WTC11 (cell line): ENCODE measurements around the gene KY. TPM values are rescaled to one million over a fixed set of nuclear protein-coding genes. Genes with fewer than 3 reads are reported as not detected.

ENCODE experiments used
- ATAC-seq: fragments of 200-7000 bp; cut with Tn5 transposase; 2 replicates; pipeline ENCODE4 v1.10.0; 2021; ENCODE audit warnings: mild to moderate bottlenecking, moderate library complexity
- CTCF ChIA-PET: fragments of 300-600 bp; sonication (Branson Sonifier 250); formaldehyde crosslinking; loops from one replicate; lab custom pipeline; 2021; ENCODE audit warnings: antibody characterized with exemption; lab: Charles Lee
- POLR2A ChIA-PET: fragments of 350-600 bp; sonication (Branson Sonifier 250); formaldehyde crosslinking; loops from one replicate; lab custom pipeline; 2021; ENCODE audit warnings: antibody characterized with exemption; lab: Charles Lee
- DNase-seq: peaks from one replicate; pipeline ENCODE4 v3.0.0; 2021; ENCODE audit warnings: low spot score
- H3K27ac Mint-ChIP-seq: 2 replicates; pipeline ENCODE4 v1.8.0; 2021; ENCODE audit warnings: mixed read lengths
- H3K27me3 Mint-ChIP-seq: 2 replicates; pipeline ENCODE4 v1.8.0; 2021; ENCODE audit warnings: low read depth, mild to moderate bottlenecking, moderate library complexity, mixed read lengths
- H3K36me3 Mint-ChIP-seq: 2 replicates; pipeline ENCODE4 v1.8.0; 2021; ENCODE audit warnings: mixed read lengths
- H3K4me1 Mint-ChIP-seq: 2 replicates; pipeline ENCODE4 v1.8.0; 2022; ENCODE audit warnings: mixed read lengths
- H3K4me3 Mint-ChIP-seq: 2 replicates; pipeline ENCODE4 v1.8.0; 2021; ENCODE audit warnings: mild to moderate bottlenecking, moderate library complexity, mixed read lengths
- H3K9me3 Mint-ChIP-seq: 2 replicates; pipeline ENCODE4 v1.8.0; 2021; ENCODE audit warnings: mixed read lengths
- ELF4 ChIP-seq: sonication (generic); formaldehyde crosslinking; IDR thresholded peaks from 2 replicates; pipeline ENCODE4 v1.8.1; 2022; ENCODE audit warnings: low read depth, mild to moderate bottlenecking, moderate library complexity, missing genetic modification reagents
- FOXP1 ChIP-seq: sonication (generic); formaldehyde crosslinking; IDR thresholded peaks from 2 replicates; pipeline ENCODE4 v1.8.0; 2022; ENCODE audit warnings: missing genetic modification reagents, mild to moderate bottlenecking, moderate library complexity, borderline replicate concordance
- GRHL2 ChIP-seq: fragments of 250-450 bp; sonication (Bioruptor Pico); IDR thresholded peaks from 2 replicates; pipeline ENCODE4 v1.8.0; 2022; ENCODE audit warnings: mild to moderate bottlenecking, moderate library complexity; ENCODE audit not compliant: insufficient replicate concordance, severe bottlenecking
- JAZF1 ChIP-seq: fragments of 250-450 bp; sonication (Bioruptor Pico); IDR thresholded peaks from 2 replicates; pipeline ENCODE4 v1.9.0; 2021; ENCODE audit warnings: moderate library complexity, mild to moderate bottlenecking, inconsistent platforms
- NFATC4 ChIP-seq: fragments of 250-450 bp; sonication (Bioruptor Pico); IDR thresholded peaks from 2 replicates; pipeline ENCODE4 v1.9.0; 2021; ENCODE audit warnings: mild to moderate bottlenecking
- NFE2L1 ChIP-seq: sonication (generic); formaldehyde crosslinking; IDR thresholded peaks from 2 replicates; pipeline ENCODE4 v1.8.1; 2023; ENCODE audit warnings: missing genetic modification reagents
- RORB ChIP-seq: fragments of 250-450 bp; sonication (Bioruptor Pico); IDR thresholded peaks from 2 replicates; pipeline ENCODE4 v1.9.0; 2021; ENCODE audit warnings: mild to moderate bottlenecking
- SP1 ChIP-seq: sonication (generic); formaldehyde crosslinking; conservative IDR thresholded peaks from 2 replicates; pipeline ENCODE4 v1.8.1; 2022; ENCODE audit warnings: missing genetic modification reagents
- TEAD4 ChIP-seq: sonication (generic); formaldehyde crosslinking; IDR thresholded peaks from 2 replicates; pipeline ENCODE4 v1.8.0; 2022; ENCODE audit warnings: mild to moderate bottlenecking, missing genetic modification reagents
- TP53 ChIP-seq: sonication (generic); formaldehyde crosslinking; IDR thresholded peaks from 2 replicates; pipeline ENCODE4 v1.8.1; 2023; ENCODE audit warnings: mild to moderate bottlenecking, missing genetic modification reagents
- ZNF121 ChIP-seq: sonication (generic); formaldehyde crosslinking; IDR thresholded peaks from 2 replicates; pipeline ENCODE4 v1.8.0; 2023; ENCODE audit warnings: missing genetic modification reagents
- ZNF232 ChIP-seq: sonication (generic); formaldehyde crosslinking; IDR thresholded peaks from 2 replicates; pipeline ENCODE4 v1.8.0; 2022; ENCODE audit warnings: mild to moderate bottlenecking, missing genetic modification reagents
- ZNF416 ChIP-seq: fragments of 250-450 bp; sonication (Bioruptor Pico); IDR thresholded peaks from 2 replicates; pipeline ENCODE4 v1.9.0; 2021; ENCODE audit warnings: mild to moderate bottlenecking, inconsistent platforms
- ZNF423 ChIP-seq: fragments of 250-450 bp; sonication (Bioruptor Pico); IDR thresholded peaks from 2 replicates; pipeline ENCODE4 v2.1.2; 2022; ENCODE audit warnings: mild to moderate bottlenecking, moderate library complexity
- ZNF671 ChIP-seq: fragments of 250-450 bp; sonication (Bioruptor Pico); IDR thresholded peaks from 2 replicates; pipeline ENCODE4 v1.8.0; 2021; ENCODE audit warnings: mild to moderate bottlenecking
- total RNA-seq: library from RNA; stranded (reverse); gene quantifications from 3 replicates; pipeline ENCODE4 v1.2.3, GENCODE V29; 2021
- TF ChIP-seq, protein P1 (sequence below): fragments of 250-450 bp; sonication (Bioruptor Pico); IDR thresholded peaks from 2 replicates; pipeline ENCODE4 v1.9.0; 2021; ENCODE audit warnings: moderate library complexity, mild to moderate bottlenecking, inconsistent platforms, borderline replicate concordance
- TF ChIP-seq, protein P2 (sequence below): fragments of 250-450 bp; sonication (Bioruptor Pico); IDR thresholded peaks from 2 replicates; pipeline ENCODE4 v1.9.0; 2021; ENCODE audit warnings: mild to moderate bottlenecking, borderline replicate concordance
- TF ChIP-seq, protein P3 (sequence below): sonication (generic); formaldehyde crosslinking; IDR thresholded peaks from 2 replicates; pipeline ENCODE4 v1.8.1; 2023; ENCODE audit warnings: mild to moderate bottlenecking, missing genetic modification reagents, moderate library complexity
- TF ChIP-seq, protein P4 (sequence below): sonication (generic); formaldehyde crosslinking; IDR thresholded peaks from 2 replicates; pipeline ENCODE4 v1.8.0; 2022; ENCODE audit warnings: mild to moderate bottlenecking, missing genetic modification reagents
- TF ChIP-seq, protein P5 (sequence below): sonication (generic); formaldehyde crosslinking; IDR thresholded peaks from 2 replicates; pipeline ENCODE4 v1.8.1; 2023; ENCODE audit warnings: mild to moderate bottlenecking, missing genetic modification reagents
- TF ChIP-seq, protein P6 (sequence below): sonication (generic); formaldehyde crosslinking; IDR thresholded peaks from 2 replicates; pipeline ENCODE4 v1.8.1; 2022; ENCODE audit warnings: low read depth, mild to moderate bottlenecking, moderate library complexity, missing genetic modification reagents, borderline replicate concordance

The KY gene
- total RNA-seq, 1 experiment from 2014 or later, result not detected

DNA sequence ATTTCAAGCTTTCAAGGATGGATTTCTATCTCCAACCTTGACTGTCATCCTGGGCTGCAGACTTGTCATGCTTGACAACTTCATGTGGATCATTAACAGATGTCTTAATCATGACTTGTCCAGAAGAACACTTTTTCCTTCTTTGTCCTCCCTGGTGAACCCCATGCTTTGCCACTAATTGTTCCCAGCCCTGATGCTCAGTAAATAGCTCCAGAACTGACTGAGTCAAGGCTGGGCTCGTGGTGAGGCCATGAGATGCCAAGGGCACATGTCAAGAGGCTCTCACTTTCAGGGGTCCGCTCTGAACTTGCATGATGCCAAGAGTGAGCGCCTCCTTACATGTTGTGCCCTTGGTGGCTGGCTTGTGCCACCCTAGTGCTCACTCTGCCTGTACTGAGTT, 48.9 kb upstream of the KY start:
- no peak for TF ChIP-seq NFATC4 (CRISPR knock-in tag)
- TF ChIP-seq JAZF1 (CRISPR knock-in tag), result no peak
- TF ChIP-seq GRHL2, result no peak
- no peak for TF ChIP-seq ZNF423 (CRISPR knock-in tag)
- TF ChIP-seq TEAD4, result no peak
- TF ChIP-seq ELF4, result no peak
- TF ChIP-seq ZNF232 (CRISPR knock-in tag), result no peak
- TF ChIP-seq, protein P1, sequence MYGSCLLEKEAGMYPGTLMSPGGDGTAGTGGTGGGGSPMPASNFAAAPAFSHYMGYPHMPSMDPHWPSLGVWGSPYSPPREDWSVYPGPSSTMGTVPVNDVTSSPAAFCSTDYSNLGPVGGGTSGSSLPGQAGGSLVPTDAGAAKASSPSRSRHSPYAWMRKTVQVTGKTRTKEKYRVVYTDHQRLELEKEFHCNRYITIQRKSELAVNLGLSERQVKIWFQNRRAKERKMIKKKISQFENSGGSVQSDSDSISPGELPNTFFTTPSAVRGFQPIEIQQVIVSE (CRISPR knock-in tag), result no peak
- TF ChIP-seq, protein P2, sequence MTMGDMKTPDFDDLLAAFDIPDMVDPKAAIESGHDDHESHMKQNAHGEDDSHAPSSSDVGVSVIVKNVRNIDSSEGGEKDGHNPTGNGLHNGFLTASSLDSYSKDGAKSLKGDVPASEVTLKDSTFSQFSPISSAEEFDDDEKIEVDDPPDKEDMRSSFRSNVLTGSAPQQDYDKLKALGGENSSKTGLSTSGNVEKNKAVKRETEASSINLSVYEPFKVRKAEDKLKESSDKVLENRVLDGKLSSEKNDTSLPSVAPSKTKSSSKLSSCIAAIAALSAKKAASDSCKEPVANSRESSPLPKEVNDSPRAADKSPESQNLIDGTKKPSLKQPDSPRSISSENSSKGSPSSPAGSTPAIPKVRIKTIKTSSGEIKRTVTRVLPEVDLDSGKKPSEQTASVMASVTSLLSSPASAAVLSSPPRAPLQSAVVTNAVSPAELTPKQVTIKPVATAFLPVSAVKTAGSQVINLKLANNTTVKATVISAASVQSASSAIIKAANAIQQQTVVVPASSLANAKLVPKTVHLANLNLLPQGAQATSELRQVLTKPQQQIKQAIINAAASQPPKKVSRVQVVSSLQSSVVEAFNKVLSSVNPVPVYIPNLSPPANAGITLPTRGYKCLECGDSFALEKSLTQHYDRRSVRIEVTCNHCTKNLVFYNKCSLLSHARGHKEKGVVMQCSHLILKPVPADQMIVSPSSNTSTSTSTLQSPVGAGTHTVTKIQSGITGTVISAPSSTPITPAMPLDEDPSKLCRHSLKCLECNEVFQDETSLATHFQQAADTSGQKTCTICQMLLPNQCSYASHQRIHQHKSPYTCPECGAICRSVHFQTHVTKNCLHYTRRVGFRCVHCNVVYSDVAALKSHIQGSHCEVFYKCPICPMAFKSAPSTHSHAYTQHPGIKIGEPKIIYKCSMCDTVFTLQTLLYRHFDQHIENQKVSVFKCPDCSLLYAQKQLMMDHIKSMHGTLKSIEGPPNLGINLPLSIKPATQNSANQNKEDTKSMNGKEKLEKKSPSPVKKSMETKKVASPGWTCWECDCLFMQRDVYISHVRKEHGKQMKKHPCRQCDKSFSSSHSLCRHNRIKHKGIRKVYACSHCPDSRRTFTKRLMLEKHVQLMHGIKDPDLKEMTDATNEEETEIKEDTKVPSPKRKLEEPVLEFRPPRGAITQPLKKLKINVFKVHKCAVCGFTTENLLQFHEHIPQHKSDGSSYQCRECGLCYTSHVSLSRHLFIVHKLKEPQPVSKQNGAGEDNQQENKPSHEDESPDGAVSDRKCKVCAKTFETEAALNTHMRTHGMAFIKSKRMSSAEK (CRISPR knock-in tag), result no peak
- TF ChIP-seq ZNF121 (CRISPR knock-in tag), result no peak
- TF ChIP-seq FOXP1 (CRISPR knock-in tag), result no peak
- TF ChIP-seq, protein P3, sequence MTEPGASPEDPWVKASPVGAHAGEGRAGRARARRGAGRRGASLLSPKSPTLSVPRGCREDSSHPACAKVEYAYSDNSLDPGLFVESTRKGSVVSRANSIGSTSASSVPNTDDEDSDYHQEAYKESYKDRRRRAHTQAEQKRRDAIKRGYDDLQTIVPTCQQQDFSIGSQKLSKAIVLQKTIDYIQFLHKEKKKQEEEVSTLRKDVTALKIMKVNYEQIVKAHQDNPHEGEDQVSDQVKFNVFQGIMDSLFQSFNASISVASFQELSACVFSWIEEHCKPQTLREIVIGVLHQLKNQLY (CRISPR knock-in tag), result no peak
- Mint-ChIP-seq H3K9me3 (no peaks in the 10 kb centered on the region), H3K4me3 (no peak overlapping the region), H3K36me3 (no peaks in the 10 kb centered on the region), H3K27me3 (peaks cover 31% of the 10 kb centered on the region), H3K27ac (no peak overlapping the region), H3K4me1 (no peaks in the 10 kb centered on the region)
- POLR2A ChIA-PET, result no interaction called here
- CTCF ChIA-PET, result interaction anchor here (1.2 to 1.5 kb wide), 2 partner anchors 22 to 99 kb away, joined by 3 to 4 read pairs; no protein-coding TSS in a partner anchor
- DNase-seq, result no peak
- no peak for ATAC-seq

DNA sequence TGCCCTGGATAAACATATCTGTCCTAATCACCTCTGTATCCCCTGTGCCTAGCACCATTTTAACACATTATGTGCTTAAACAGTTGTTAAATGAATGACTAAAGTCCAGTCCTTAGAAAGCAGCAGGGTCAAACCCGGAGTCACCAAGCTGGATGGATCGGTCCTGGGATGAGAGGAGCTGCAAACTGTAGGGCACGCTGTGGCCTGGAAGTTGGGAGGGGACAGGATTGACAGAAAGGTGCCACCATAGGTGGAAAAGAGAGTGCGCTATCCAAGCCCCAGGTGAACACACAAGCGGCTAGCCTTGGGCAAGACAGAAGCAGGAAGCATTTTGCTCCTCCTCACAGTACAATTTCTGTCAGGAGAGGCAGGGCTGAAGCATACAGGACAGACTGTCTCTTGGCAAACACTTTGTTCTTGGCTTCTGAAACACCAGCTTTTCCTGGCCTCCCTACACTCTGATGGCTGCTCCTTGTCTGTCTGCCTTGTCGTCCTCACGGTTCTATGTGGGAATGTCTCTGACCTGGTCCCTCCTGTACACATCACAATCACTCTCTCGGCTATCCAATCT, 48.4 kb upstream of the KY start:
- CTCF ChIA-PET, result interaction anchor here (1.0 to 1.5 kb wide), 4 partner anchors 22 to 99 kb away, joined by 3 to 4 read pairs (median 4); no protein-coding TSS in a partner anchor
- H3K9me3 Mint-ChIP-seq, result no peaks in the 10 kb centered on the region
- H3K4me1 Mint-ChIP-seq, result no peaks in the 10 kb centered on the region
- H3K27ac Mint-ChIP-seq, result no peak overlapping the region
- H3K36me3 Mint-ChIP-seq, result no peaks in the 10 kb centered on the region
- H3K4me3 Mint-ChIP-seq, result no peak overlapping the region
- TF ChIP-seq SP1 (CRISPR knock-in tag) (no peak), ZNF423 (CRISPR knock-in tag) (no peak), NFE2L1 (CRISPR knock-in tag) (no peak), TP53 (CRISPR knock-in tag) (no peak), ZNF416 (CRISPR knock-in tag) (no peak), ELF4 (no peak), ZNF671 (no peak), ZNF232 (CRISPR knock-in tag) (no peak), RORB (CRISPR knock-in tag) (no peak)
- TF ChIP-seq, protein P4, sequence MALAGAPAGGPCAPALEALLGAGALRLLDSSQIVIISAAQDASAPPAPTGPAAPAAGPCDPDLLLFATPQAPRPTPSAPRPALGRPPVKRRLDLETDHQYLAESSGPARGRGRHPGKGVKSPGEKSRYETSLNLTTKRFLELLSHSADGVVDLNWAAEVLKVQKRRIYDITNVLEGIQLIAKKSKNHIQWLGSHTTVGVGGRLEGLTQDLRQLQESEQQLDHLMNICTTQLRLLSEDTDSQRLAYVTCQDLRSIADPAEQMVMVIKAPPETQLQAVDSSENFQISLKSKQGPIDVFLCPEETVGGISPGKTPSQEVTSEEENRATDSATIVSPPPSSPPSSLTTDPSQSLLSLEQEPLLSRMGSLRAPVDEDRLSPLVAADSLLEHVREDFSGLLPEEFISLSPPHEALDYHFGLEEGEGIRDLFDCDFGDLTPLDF (CRISPR knock-in tag), result no peak
- TF ChIP-seq, protein P2 (CRISPR knock-in tag), result no peak
- TF ChIP-seq, protein P5, sequence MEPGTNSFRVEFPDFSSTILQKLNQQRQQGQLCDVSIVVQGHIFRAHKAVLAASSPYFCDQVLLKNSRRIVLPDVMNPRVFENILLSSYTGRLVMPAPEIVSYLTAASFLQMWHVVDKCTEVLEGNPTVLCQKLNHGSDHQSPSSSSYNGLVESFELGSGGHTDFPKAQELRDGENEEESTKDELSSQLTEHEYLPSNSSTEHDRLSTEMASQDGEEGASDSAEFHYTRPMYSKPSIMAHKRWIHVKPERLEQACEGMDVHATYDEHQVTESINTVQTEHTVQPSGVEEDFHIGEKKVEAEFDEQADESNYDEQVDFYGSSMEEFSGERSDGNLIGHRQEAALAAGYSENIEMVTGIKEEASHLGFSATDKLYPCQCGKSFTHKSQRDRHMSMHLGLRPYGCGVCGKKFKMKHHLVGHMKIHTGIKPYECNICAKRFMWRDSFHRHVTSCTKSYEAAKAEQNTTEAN, result no peak
- TF ChIP-seq, protein P6, sequence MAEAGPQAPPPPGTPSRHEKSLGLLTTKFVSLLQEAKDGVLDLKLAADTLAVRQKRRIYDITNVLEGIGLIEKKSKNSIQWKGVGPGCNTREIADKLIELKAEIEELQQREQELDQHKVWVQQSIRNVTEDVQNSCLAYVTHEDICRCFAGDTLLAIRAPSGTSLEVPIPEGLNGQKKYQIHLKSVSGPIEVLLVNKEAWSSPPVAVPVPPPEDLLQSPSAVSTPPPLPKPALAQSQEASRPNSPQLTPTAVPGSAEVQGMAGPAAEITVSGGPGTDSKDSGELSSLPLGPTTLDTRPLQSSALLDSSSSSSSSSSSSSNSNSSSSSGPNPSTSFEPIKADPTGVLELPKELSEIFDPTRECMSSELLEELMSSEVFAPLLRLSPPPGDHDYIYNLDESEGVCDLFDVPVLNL, result no peak
- DNase-seq (no peak), ATAC-seq (no peak)
- peaks cover 35% of the 10 kb centered on the region for H3K27me3 Mint-ChIP-seq
- POLR2A ChIA-PET, result no interaction called here
